Choroid plexus epithelial cell (primary cell): ENCODE measurements around the gene DNAH12.
"Not testable (repeated sequence)": the region's sequence is repeated elsewhere in the genome, so short reads cannot be mapped to it uniquely, and the experiment has no call there.

Experiments
- DNase-seq: peaks from one replicate; pipeline ENCODE4 v3.0.0-alpha.2; 2010; ENCODE audit warnings: low read depth
- H3K4me3 ChIP-seq: 2 replicates; pipeline ENCODE4 v1.5.1; 2011; ENCODE audit warnings: low read depth, mild to moderate bottlenecking, control low read depth, low read length, moderate library complexity
- TF ChIP-seq, protein P1 (sequence below): conservative IDR thresholded peaks from 2 replicates; pipeline ENCODE4 v1.5.1; 2011; ENCODE audit warnings: low read depth, mild to moderate bottlenecking, control low read depth, inconsistent platforms, low read length, moderate library complexity

Gene DNAH12

GRCh38 chr3:57446318-57446841 is 97.8 kb downstream of the DNAH12 start:
- TF ChIP-seq, protein P1, sequence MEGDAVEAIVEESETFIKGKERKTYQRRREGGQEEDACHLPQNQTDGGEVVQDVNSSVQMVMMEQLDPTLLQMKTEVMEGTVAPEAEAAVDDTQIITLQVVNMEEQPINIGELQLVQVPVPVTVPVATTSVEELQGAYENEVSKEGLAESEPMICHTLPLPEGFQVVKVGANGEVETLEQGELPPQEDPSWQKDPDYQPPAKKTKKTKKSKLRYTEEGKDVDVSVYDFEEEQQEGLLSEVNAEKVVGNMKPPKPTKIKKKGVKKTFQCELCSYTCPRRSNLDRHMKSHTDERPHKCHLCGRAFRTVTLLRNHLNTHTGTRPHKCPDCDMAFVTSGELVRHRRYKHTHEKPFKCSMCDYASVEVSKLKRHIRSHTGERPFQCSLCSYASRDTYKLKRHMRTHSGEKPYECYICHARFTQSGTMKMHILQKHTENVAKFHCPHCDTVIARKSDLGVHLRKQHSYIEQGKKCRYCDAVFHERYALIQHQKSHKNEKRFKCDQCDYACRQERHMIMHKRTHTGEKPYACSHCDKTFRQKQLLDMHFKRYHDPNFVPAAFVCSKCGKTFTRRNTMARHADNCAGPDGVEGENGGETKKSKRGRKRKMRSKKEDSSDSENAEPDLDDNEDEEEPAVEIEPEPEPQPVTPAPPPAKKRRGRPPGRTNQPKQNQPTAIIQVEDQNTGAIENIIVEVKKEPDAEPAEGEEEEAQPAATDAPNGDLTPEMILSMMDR, result no peak
- H3K4me3 ChIP-seq, result no peak overlapping the region
- DNase-seq, result peak; percentile 71

GRCh38 chr3:57444469-57444868 is 99.7 kb downstream of the DNAH12 start:
- no peak overlapping the region for H3K4me3 ChIP-seq
- DNase-seq, result no peak
- TF ChIP-seq, protein P1, result no peak

GRCh38 chr3:57440144-57440543 is 104.0 kb downstream of the DNAH12 start:
- not testable (repeated sequence) for H3K4me3 ChIP-seq, DNase-seq

DNA sequence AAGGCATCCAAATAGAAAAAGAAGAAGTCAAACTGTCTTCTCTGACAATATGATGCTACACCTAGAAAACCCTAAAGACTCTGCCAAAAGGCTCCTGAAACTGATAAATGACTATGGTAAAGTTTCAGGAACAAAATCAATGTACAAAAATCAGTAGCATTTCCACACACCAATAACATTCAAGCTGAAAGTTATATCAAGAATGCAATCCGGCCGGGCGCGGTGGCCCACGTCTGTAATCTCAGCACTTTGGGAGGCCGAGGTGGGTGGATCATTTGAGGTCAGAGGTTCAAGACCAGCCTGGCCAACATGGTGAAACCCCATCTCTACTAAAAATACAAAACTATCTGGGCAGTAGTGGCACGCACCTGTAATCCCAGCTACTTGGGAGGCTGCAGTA is 105.7 kb downstream of the DNAH12 start:
- H3K4me3 ChIP-seq, DNase-seq: not testable (repeated sequence)

DNA sequence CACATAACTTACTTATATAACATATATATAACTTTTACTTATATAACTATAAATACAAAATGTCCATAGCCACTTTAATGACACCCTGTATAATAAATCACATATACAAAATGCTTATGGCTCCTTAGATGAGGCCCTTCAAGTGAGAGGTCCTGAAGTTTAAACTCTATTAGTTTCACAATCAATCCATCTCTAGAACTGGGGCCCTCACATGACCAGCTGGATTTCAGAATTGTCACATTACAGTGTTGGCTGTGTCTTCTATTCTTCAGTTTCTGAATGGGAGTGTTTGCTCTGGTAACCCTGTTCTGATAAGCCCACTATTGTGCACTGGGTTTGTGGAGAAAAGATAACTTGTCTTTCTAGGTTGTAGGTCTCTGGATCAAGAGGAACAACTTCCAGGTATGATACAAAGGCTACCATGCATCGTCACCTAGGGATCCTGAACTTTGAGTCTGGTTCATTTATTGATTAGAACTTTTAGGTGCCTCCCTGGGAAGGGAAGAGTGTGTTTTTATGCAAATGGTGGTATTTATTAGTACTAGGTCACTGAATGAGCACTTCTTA is 107.9 kb downstream of the DNAH12 start:
- TF ChIP-seq, protein P1, result no peak
- DNase-seq, result no peak
- H3K4me3 ChIP-seq, result no peak overlapping the region

DNA sequence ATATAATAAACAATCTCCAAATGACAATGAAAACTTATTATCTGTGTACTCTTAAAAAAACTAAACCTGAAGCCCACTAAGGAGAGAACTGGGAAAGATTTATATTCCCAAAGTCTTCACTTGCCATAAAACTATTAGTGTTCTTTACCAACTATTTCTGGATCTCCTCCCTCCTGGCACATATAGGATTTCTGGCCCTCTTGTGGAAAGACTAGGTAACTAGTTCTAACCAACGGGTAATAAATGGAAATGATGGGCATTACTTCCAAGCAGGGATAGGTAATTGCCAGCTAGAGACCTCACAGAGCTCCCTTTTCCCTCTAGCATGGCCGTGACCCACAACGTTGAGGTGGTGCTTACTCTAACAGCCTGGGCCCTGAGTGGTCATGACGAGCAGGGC is 110.1 kb downstream of the DNAH12 start:
- no peak overlapping the region for H3K4me3 ChIP-seq
- peak; percentile 63 for DNase-seq

DNA sequence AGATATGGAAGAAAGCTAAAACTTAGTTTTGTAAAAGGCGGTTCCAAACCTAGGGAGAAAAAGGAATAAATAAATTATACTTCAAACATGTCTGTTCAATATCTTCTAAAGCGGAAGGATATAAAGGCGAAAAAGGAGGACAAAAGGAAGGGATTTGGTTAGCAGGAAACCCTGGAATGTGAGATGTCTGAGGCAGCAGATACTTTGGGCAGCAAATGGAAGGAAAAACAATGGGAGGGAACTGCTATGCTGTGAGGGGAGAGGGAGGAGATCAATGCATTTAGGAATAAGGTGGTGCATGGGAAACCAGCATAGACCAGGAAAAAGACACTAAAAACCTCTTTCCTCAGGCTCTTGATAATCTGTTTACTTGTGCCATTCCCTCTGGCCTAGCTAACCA is 120.8 kb downstream of the DNAH12 start:
- no peak for DNase-seq
- no peak overlapping the region for H3K4me3 ChIP-seq
- TF ChIP-seq, protein P1, result no peak

More for the DNA sequence above, 110.1 kb downstream of the DNAH12 start:
- TF ChIP-seq, protein P1, result peak; percentile 63

DNA sequence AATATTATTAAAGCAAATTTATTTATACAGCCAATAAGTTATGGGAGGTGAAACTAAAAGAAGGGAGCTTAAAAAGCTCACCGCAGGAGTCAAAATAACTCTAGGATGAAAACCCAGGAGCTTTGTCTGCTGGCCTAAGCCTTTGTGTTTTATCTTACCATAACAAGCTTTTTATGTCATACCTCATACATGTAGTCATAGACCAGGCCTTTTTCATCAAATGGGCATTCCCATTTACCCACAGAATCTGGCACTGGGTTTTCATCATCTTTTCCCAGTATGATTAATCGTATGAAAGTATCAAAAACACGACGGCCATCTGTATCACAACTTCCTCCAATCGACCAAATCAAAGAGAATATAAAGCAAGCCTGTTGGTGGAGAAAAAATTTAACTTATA is 122.8 kb downstream of the DNAH12 start:
- DNase-seq, result no peak
- TF ChIP-seq, protein P1, result no peak
- H3K4me3 ChIP-seq, result no peak overlapping the region
